Measurements from ENCODE around the gene ASMTL. TPM values are rescaled to one million over a fixed set of nuclear protein-coding genes. Genes with fewer than 3 reads are reported as not detected.

ASMTL gene
- total and polyA plus RNA-seq, 2 of the 13 experiments (the other 11 are each of a cell fraction or from before 2014, with no cell fraction given): 5.6 to 16.3 TPM

- no peak for TF ChIP-seq ZNF512 (CRISPR knock-in tag; IDR thresholded peaks at IDR 0.05)
- TF ChIP-seq KDM2A (CRISPR knock-in tag; IDR thresholded peaks at IDR 0.05; ENCODE audit: borderline replicate concordance, low read depth): peak; percentile 77
- TF ChIP-seq ZNF567 (CRISPR knock-in tag; IDR thresholded peaks at IDR 0.05; ENCODE audit: borderline replicate concordance): no peak
- TF ChIP-seq ZFP37 (CRISPR knock-in tag; IDR thresholded peaks at IDR 0.05; ENCODE audit: borderline replicate concordance): no peak; the same call in 1 of the 2 replicates
- peak; percentile 57; the same call in 1 of the 2 replicates for TF ChIP-seq NR2F2 (IDR thresholded peaks at IDR 0.05; ENCODE audit: borderline replicate concordance, low read depth)
- no peak for TF ChIP-seq EEA1 (CRISPR knock-in tag; IDR thresholded peaks at IDR 0.05; ENCODE audit: borderline replicate concordance)
- no peak for TF ChIP-seq ZNF678 (CRISPR knock-in tag; IDR thresholded peaks at IDR 0.05)
- TF ChIP-seq, protein P1, sequence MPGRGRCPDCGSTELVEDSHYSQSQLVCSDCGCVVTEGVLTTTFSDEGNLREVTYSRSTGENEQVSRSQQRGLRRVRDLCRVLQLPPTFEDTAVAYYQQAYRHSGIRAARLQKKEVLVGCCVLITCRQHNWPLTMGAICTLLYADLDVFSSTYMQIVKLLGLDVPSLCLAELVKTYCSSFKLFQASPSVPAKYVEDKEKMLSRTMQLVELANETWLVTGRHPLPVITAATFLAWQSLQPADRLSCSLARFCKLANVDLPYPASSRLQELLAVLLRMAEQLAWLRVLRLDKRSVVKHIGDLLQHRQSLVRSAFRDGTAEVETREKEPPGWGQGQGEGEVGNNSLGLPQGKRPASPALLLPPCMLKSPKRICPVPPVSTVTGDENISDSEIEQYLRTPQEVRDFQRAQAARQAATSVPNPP (CRISPR knock-in tag; IDR thresholded peaks at IDR 0.05): no peak
- no peak for TF ChIP-seq DNMT3B (CRISPR knock-in tag; conservative IDR thresholded peaks at IDR 0.05)
- TF ChIP-seq THRA (CRISPR knock-in tag; IDR thresholded peaks at IDR 0.05; ENCODE audit: borderline replicate concordance): peak; percentile 45; the same call in 1 of the 2 replicates
- peak; percentile 77; the same call in 1 of the 2 replicates for TF ChIP-seq MIER3 (CRISPR knock-in tag; IDR thresholded peaks at IDR 0.05; ENCODE audit: borderline replicate concordance)
- 0 out of 2 replicates have a peak, but pooled peaks have one; percentile 50 for TF ChIP-seq BHLHE40 (IDR thresholded peaks at IDR 0.05; ENCODE audit: low read length)
- no peak for TF ChIP-seq GPN1 (CRISPR knock-in tag; IDR thresholded peaks at IDR 0.05; ENCODE audit: borderline replicate concordance)
- no peak for TF ChIP-seq SSRP1 (CRISPR knock-in tag; IDR thresholded peaks at IDR 0.05)
- TF ChIP-seq CBFB (CRISPR knock-in tag; IDR thresholded peaks at IDR 0.05): no peak
- peak; percentile 80; the same call in 1 of the 2 replicates for TF ChIP-seq RXRA (CRISPR knock-in tag; IDR thresholded peaks at IDR 0.05)
- no peak for TF ChIP-seq ZNF234 (CRISPR knock-in tag; conservative IDR thresholded peaks at IDR 0.05)
- no peak for TF ChIP-seq CSRNP2 (CRISPR knock-in tag; conservative IDR thresholded peaks at IDR 0.05; ENCODE audit: low read depth)
- TF ChIP-seq ZNF788 (CRISPR knock-in tag; IDR thresholded peaks at IDR 0.05; ENCODE audit: borderline replicate concordance): no peak; the same call in 1 of the 2 replicates
- TF ChIP-seq ZNF235 (CRISPR knock-in tag; IDR thresholded peaks at IDR 0.05; ENCODE audit: borderline replicate concordance): no peak
- no peak for TF ChIP-seq ZNF7 (CRISPR knock-in tag; IDR thresholded peaks at IDR 0.05)
- no peak for TF ChIP-seq PLRG1 (conservative IDR thresholded peaks at IDR 0.05)
- no peak for TF ChIP-seq PHF5A (CRISPR knock-in tag; IDR thresholded peaks at IDR 0.05; ENCODE audit: low read depth, unreplicated experiment)
- TF ChIP-seq GABPA (IDR thresholded peaks at IDR 0.05; ENCODE audit: low read depth, low read length): no peak
- peak; percentile 65 for TF ChIP-seq GABPA (CRISPR knock-in tag; IDR thresholded peaks at IDR 0.05; ENCODE audit: low read depth)
- no peak for TF ChIP-seq ZNF101 (CRISPR knock-in tag; IDR thresholded peaks at IDR 0.05; ENCODE audit: borderline replicate concordance, low read depth)
Observed at GRCh38 chrX:1481636-1482529, 29.2 kb upstream of the ASMTL start (continued).
